HG03159 (cell line): ENCODE results near the gene QRSL1.
A peak's percentile ranks its signal among the peaks of the same experiment; 100 is the strongest.
"Not testable (repeated sequence)": the region's sequence is repeated elsewhere in the genome, so short reads cannot be mapped to it uniquely, and the experiment has no call there.

Experiments used
- ATAC-seq: cut with Tn5 transposase; IDR thresholded peaks from one replicate; pipeline ENCODE4 v1.9.1; 2021; ENCODE audit warnings: mild to moderate bottlenecking, moderate library complexity; ENCODE audit not compliant: unreplicated experiment

Gene QRSL1

GRCh38 chr6:106674541-106675229 is 45.3 kb downstream of the QRSL1 start:
- ATAC-seq = no peak

- no peak for ATAC-seq
Measured at GRCh38 chr6:106677282-106677681, 47.9 kb downstream of the QRSL1 start.

GRCh38 chr6:106684011-106684410 is 54.6 kb downstream of the QRSL1 start:
- ATAC-seq = no peak

GRCh38 chr6:106685833-106686232 is 56.5 kb downstream of the QRSL1 start:
- no peak for ATAC-seq

- ATAC-seq = no peak
Measured at GRCh38 chr6:106688177-106688951, 59.0 kb downstream of the QRSL1 start.

- ATAC-seq = no peak
Measured at GRCh38 chr6:106692112-106692818, 62.9 kb downstream of the QRSL1 start.

GRCh38 chr6:106692819-106693208 is 63.4 kb downstream of the QRSL1 start:
- ATAC-seq = no peak

- ATAC-seq = no peak
Measured at GRCh38 chr6:106693418-106693817, 64.0 kb downstream of the QRSL1 start.

- no peak for ATAC-seq
Measured at GRCh38 chr6:106694343-106694742, 65.0 kb downstream of the QRSL1 start.

GRCh38 chr6:106700581-106700980 is 71.2 kb downstream of the QRSL1 start:
- no peak for ATAC-seq

- not testable (repeated sequence) for ATAC-seq
Measured at GRCh38 chr6:106701201-106701600, 71.8 kb downstream of the QRSL1 start.

GRCh38 chr6:106702046-106702445 is 72.7 kb downstream of the QRSL1 start:
- peak; percentile 52 for ATAC-seq

GRCh38 chr6:106702451-106703110 is 73.2 kb downstream of the QRSL1 start:
- peak; percentile 94 for ATAC-seq

- ATAC-seq = no peak
Measured at GRCh38 chr6:106704327-106704726, 74.9 kb downstream of the QRSL1 start.

- no peak for ATAC-seq
Measured at GRCh38 chr6:106705156-106705555, 75.8 kb downstream of the QRSL1 start.

- no peak for ATAC-seq
Measured at GRCh38 chr6:106710580-106710979, 81.2 kb downstream of the QRSL1 start.

- no peak for ATAC-seq
Measured at GRCh38 chr6:106714281-106714680, 84.9 kb downstream of the QRSL1 start.

GRCh38 chr6:106715922-106716321 is 86.5 kb downstream of the QRSL1 start:
- no peak for ATAC-seq

- ATAC-seq = no peak
Measured at GRCh38 chr6:106716966-106717365, 87.6 kb downstream of the QRSL1 start.
